Measurements from ENCODE around the gene ABHD4.
A peak's percentile ranks its signal among the peaks of the same experiment; 100 is the strongest.

The ABHD4 gene

GRCh38 chr14:22600027-22600426 lies 1.9 kb downstream of the ABHD4 start:
- TF ChIP-seq EZH2phosphoT487 (IDR thresholded peaks at IDR 0.05; ENCODE audit: low read length) (no peak), EZH2 (optimal IDR thresholded peaks at IDR 0.05; ENCODE audit: low read depth, low read length) (no peak), CTCF (IDR thresholded peaks at IDR 0.05; ENCODE audit: low read length) (no peak)
- H3K9me3 ChIP-seq (replicated peaks; ENCODE audit: insufficient read depth, low read length): no peaks in the 10 kb centered on the region
- H3F3A ChIP-seq (ENCODE audit: insufficient read depth, low read length): peaks cover 28% of the 10 kb centered on the region
- peaks cover 34% of the 10 kb centered on the region for H3K4me1 ChIP-seq (ENCODE audit: low read length)
- H3K4me2 ChIP-seq (ENCODE audit: low read depth, low read length): peak overlapping the region; percentile 97
- no peaks in the 10 kb centered on the region for H3K36me3 ChIP-seq (replicated peaks; ENCODE audit: insufficient read depth, low read length)
- DNase-seq: peak; percentile 10
- peak overlapping the region; percentile 94; the same call in 1 of the 2 replicates for H3K27ac ChIP-seq (ENCODE audit: low read length)
- H3K79me2 ChIP-seq (ENCODE audit: low read length): peaks cover 56% of the 10 kb centered on the region
- H3K27me3 ChIP-seq (replicated peaks; ENCODE audit: insufficient read depth, low read length): no peaks in the 10 kb centered on the region
- no peaks in the 10 kb centered on the region for H4K20me1 ChIP-seq (ENCODE audit: insufficient read depth, low read length)
- peak overlapping the region; percentile 92 for H3K4me3 ChIP-seq (ENCODE audit: low read length)
- H3K9me2 ChIP-seq (replicated peaks; ENCODE audit: insufficient read depth, low read length): no peaks in the 10 kb centered on the region
- H2AFZ ChIP-seq (ENCODE audit: low read length): no peak overlapping the region
- H3K9ac ChIP-seq (ENCODE audit: low read length): peak overlapping the region; percentile 96

- Histone ChIP-seq H3K9ac (ENCODE audit: low read length) (peak overlapping the region; percentile 35; the same call in 1 of the 2 replicates), H2AFZ (ENCODE audit: low read length) (no peak overlapping the region), H3K9me2 (replicated peaks; ENCODE audit: insufficient read depth, low read length) (no peaks in the 10 kb centered on the region), H3K9me3 (replicated peaks; ENCODE audit: insufficient read depth, low read length) (no peaks in the 10 kb centered on the region), H4K20me1 (ENCODE audit: insufficient read depth, low read length) (no peaks in the 10 kb centered on the region), H3K36me3 (replicated peaks; ENCODE audit: insufficient read depth, low read length) (no peaks in the 10 kb centered on the region), H3K27me3 (replicated peaks; ENCODE audit: insufficient read depth, low read length) (no peaks in the 10 kb centered on the region), H3F3A (ENCODE audit: insufficient read depth, low read length) (peaks cover 28% of the 10 kb centered on the region), H3K4me1 (ENCODE audit: low read length) (peaks cover 34% of the 10 kb centered on the region), H3K27ac (ENCODE audit: low read length) (peak overlapping the region; percentile 94), H3K4me2 (ENCODE audit: low read depth, low read length) (peak overlapping the region; percentile 97; the same call in 1 of the 2 replicates), H3K79me2 (ENCODE audit: low read length) (peaks cover 57% of the 10 kb centered on the region), H3K4me3 (ENCODE audit: low read length) (peak overlapping the region; percentile 33; the same call in 1 of the 2 replicates)
- DNase-seq: no peak
- TF ChIP-seq EZH2phosphoT487 (IDR thresholded peaks at IDR 0.05; ENCODE audit: low read length): no peak
- no peak for TF ChIP-seq EZH2 (optimal IDR thresholded peaks at IDR 0.05; ENCODE audit: low read depth, low read length)
- TF ChIP-seq CTCF (IDR thresholded peaks at IDR 0.05; ENCODE audit: low read length): no peak
Measured at GRCh38 chr14:22601456-22601855, 3.4 kb downstream of the ABHD4 start.

GRCh38 chr14:22601996-22602395 lies 3.9 kb downstream of the ABHD4 start:
- Histone ChIP-seq H3K27me3 (replicated peaks; ENCODE audit: insufficient read depth, low read length) (no peaks in the 10 kb centered on the region), H2AFZ (ENCODE audit: low read length) (no peak overlapping the region), H3F3A (ENCODE audit: insufficient read depth, low read length) (peaks cover 28% of the 10 kb centered on the region), H3K36me3 (replicated peaks; ENCODE audit: insufficient read depth, low read length) (no peaks in the 10 kb centered on the region), H3K4me1 (ENCODE audit: low read length) (peaks cover 34% of the 10 kb centered on the region), H3K4me2 (ENCODE audit: low read depth, low read length) (peak overlapping the region; percentile 97), H3K79me2 (ENCODE audit: low read length) (peaks cover 57% of the 10 kb centered on the region), H3K27ac (ENCODE audit: low read length) (peak overlapping the region; percentile 94), H3K9me2 (replicated peaks; ENCODE audit: insufficient read depth, low read length) (no peaks in the 10 kb centered on the region), H3K9ac (ENCODE audit: low read length) (peak overlapping the region; percentile 35; the same call in 1 of the 2 replicates), H4K20me1 (ENCODE audit: insufficient read depth, low read length) (no peaks in the 10 kb centered on the region), H3K9me3 (replicated peaks; ENCODE audit: insufficient read depth, low read length) (no peaks in the 10 kb centered on the region), H3K4me3 (ENCODE audit: low read length) (peak overlapping the region; percentile 33; the same call in 1 of the 2 replicates)
- peak; percentile 64 for DNase-seq
- TF ChIP-seq EZH2phosphoT487 (IDR thresholded peaks at IDR 0.05; ENCODE audit: low read length): no peak
- no peak for TF ChIP-seq EZH2 (optimal IDR thresholded peaks at IDR 0.05; ENCODE audit: low read depth, low read length)
- no peak for TF ChIP-seq CTCF (IDR thresholded peaks at IDR 0.05; ENCODE audit: low read length)

Data from MM.1S (cell line).